HG02981 (cell line): ENCODE results near the gene ACAD11.
A peak's percentile ranks its signal among the peaks of the same experiment; 100 is the strongest.

Experiments
- ATAC-seq: cut with Tn5 transposase; IDR thresholded peaks from one replicate; pipeline ENCODE4 v1.9.1; 2021; ENCODE audit warnings: mild to moderate bottlenecking, moderate library complexity; ENCODE audit not compliant: unreplicated experiment

Gene ACAD11, protein sequence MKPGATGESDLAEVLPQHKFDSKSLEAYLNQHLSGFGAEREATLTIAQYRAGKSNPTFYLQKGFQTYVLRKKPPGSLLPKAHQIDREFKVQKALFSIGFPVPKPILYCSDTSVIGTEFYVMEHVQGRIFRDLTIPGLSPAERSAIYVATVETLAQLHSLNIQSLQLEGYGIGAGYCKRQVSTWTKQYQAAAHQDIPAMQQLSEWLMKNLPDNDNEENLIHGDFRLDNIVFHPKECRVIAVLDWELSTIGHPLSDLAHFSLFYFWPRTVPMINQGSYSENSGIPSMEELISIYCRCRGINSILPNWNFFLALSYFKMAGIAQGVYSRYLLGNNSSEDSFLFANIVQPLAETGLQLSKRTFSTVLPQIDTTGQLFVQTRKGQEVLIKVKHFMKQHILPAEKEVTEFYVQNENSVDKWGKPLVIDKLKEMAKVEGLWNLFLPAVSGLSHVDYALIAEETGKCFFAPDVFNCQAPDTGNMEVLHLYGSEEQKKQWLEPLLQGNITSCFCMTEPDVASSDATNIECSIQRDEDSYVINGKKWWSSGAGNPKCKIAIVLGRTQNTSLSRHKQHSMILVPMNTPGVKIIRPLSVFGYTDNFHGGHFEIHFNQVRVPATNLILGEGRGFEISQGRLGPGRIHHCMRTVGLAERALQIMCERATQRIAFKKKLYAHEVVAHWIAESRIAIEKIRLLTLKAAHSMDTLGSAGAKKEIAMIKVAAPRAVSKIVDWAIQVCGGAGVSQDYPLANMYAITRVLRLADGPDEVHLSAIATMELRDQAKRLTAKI

DNA sequence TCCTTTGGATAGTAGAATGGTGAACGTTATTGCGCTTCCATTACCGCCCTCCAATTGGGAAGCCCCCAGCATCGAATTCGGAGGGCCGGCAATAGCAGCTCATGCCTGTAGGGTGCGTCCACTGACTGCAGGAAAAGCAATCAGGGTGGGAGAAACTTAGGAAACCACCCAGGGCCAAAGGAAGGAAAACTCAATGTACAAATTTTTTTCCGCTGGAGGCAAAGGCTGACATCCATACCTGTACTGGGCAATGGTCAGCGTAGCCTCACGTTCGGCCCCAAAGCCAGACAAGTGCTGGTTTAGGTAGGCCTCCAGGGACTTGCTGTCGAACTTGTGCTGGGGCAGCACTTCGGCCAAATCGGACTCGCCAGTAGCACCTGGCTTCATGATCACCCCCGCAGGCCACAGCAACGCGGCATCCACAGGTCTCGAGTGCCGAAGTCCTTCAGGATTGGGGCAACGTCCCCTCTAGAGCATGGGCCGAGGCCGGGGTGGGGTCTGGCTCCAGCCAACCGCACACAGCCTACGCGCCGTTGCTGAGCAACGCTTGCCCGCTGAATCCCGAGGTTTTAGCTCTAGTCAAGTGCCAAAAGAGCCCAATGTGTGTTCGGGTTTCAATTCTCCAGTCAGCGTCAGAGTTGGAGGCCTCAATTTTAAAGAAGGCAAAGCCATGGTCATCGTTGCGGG, at the start of gene ACAD11:
ACAD11 (minus strand) TSS at position 445 of the 687 bp plus-strand sequence; CDS start at position 387, 58 bp downstream.
- ATAC-seq, result peak; percentile 55

DNA sequence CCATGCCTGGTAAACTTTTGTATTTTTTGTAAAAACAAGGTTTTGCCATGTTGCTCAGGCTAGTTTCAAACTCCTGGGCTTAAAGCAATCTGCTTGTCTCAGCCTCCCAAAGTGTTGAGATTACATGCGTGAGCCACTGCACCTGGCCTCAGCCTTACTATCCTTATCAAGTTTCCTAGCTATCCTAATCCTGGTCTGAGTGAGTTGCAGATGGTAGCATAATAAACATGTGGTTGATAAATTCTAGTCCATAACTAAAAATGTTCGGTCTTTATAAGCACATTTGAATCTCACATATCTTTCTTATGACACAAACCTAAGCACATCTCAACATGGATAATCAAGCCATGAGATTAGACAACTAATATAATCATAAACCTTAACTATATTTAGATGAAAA, 44.1 kb upstream of the ACAD11 start:
- ATAC-seq, result no peak

DNA sequence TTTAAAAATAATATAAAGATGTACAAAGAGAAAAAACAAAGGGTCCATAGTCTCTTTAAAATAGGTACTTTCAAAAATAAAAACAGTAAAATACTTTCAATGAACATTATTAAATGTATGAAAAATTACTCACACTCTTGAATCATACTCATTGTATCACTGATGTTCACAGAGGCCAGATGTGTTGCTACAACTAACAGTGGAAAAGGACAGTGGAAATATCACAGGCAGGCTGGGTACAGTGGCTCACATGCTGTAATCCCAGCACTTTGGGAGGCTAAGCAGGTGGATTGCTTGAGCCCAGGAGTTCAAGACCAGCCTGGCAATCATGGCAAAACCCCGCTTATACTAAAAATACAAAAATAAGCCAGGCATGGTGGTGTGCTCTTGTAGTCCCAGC, 35.8 kb upstream of the ACAD11 start:
- no peak for ATAC-seq

DNA sequence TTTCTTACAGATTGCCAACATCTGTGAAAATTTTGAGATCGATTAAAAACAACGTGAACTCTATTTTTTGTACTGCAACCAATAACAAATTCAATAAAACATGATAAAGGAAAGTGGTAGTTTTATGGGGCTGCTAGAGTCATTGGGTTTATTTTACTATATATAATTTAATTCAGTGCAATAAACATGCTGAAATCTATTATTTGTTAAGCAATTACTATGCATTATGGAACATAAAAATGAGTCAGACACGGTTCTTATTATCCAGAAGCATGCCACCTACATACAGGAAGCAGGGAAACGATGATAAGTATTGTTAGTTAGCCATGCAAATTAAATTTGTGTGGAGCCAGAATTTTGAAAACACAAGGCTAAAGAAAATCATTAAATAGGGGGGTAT, 35.4 kb upstream of the ACAD11 start:
- no peak for ATAC-seq

DNA sequence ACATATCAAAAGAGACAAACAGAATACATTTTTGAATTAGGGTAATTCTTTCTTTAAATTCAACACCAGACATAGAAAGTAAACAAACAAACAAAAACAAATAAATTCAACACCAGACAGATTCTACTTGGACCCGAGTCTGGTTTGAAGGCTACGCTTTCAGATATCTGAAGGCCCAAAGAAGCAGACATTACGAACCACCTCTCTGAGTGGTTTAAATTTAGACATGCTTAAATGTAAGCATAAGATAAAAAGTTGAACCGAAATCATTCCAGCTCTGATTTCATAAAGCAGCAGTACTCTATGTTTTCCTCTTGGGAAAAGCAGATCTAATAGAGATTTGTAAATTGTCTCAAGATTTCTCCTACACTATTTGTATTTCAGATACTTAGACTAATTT, 30.4 kb upstream of the ACAD11 start:
- ATAC-seq, result no peak

DNA sequence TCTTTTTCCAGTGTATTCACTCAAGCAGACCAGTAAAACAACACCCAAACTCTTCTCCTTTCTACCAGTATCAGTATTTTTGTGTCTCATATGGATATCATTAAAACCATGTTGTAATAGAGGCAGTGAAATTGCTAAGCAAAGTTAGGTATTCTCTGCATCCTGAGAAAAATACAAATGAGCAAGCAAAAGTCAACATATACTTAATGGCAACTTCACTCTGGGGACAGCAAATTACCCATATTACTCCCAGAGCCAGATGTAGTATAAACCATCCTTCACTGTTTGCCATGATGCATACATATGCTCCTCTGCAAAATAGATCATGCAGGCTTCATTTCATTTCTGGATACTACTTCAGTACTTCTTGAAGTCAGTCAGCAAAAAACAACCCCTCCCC, 22.6 kb upstream of the ACAD11 start:
- ATAC-seq, result no peak

DNA sequence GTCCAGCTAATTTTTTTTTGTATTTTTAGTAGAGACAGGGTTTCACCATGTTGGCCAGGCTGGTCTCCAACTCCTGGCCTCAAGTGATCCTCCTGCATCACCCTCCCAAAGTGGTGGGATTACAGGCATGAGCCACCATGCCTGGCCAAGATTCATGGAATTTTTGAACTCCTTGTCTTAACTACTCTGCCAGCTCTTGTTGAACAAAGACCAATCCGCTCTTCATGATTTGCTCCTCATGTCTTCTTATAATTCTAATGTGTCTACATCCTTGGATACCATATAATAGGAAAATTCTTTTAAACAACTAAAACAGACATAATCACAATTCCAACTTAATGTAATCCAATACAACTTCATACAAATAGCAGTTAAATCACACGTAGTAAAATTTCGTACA, 21.8 kb upstream of the ACAD11 start:
- no peak for ATAC-seq

DNA sequence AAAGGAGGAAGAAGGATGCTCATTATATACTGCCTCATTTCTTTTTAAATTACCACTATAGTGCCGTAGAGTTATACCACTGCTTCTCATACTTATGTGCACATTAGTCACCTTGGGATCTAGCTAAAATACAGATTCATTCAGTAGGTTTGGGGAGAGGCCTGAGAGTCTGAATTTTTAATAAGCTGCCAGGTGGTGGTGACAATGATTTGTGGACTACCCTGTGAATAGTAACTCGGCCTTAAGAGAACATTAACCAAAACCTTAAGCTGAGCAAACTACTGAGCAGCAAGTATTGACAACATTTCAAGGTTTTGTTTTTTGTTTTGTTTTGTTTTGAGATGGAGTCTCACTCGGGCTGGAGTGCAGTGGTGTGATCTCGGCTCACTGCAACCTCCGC, 20.3 kb upstream of the ACAD11 start:
- ATAC-seq, result no peak

DNA sequence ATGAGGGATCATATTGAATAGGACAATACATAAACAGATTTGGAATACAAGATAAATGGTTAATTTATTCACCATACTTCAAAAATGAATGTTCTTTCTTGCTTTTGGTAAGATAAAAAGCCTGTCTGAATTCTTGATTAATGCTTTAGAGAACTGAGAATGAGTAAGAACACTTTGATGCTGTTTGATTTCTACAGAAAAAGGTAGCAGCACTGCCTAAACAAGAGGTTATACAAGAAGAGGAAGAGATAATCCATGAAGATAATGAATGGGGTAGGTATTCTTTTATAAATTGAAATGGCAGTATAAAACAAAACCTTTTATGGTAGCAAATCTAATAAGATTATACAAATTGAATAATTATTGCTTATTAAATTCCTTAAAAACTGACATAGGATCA, 15.8 kb upstream of the ACAD11 start:
- ATAC-seq, result no peak

DNA sequence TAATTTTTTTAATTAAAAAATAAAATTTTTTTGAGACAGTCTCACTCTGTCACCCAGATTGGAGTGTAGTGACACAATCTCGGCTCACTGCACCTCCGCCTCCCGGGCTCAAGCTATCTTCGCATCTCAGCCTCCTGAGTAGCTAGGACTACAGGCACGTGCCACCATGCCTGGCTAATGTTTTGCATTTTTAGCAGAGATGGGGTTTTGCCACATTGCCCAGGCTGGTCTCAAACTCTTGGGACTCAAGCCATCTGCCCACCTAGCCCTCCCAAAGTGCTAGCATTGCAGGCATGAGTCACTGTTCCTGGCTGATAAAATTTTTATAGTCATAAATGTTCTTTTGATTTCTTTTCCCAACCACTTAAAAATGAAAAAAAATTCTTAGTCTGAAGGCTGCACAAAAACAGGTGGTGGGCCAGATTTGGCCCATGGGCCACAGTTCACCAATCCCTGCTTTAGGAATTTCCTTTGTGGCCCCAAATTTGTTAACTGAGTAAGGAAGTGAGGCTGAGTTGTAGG, 9.7 kb upstream of the ACAD11 start:
- no peak for ATAC-seq

DNA sequence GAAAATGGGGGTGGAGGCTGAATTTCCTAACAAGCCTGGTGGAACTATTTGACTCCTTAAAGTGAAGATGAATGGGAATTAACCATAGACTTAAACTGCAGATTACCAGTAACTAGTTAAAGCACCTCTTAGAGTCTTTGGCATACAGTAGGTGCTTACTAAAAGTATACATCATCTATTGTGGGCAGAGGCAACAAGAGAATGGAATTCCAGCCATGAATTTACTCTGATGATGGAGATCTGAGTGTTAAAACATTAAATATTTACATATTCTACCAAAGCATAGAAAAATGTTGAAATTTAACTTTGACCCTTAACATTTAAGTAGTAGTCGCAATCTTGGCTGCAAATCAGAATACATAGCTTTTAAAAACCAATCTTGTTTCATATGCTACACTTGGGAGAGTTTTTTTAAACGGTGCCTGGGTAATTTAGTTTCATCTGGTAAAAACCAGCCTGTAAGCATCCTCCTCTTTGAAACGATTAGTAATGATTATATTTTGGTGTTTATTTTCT, 5.7 kb upstream of the ACAD11 start:
- no peak for ATAC-seq

DNA sequence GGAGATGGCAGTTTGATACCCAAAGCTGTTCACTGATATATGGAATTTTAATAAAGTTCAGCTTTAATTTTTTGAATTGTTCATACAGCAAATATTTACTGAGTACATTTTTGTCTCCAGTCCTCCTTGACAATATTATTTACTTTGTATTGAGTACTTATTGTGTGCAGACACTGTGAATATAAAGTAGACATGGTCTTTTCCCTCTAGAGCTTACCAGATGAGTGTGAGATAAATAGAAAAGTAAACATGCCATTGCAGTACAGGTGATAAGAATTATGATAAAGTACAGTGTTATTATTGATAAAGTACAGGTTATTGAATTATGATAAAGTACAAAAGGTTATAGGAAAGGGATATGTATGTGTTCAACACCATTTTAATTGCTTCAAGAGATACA, 2.6 kb upstream of the ACAD11 start:
- no peak for ATAC-seq

DNA sequence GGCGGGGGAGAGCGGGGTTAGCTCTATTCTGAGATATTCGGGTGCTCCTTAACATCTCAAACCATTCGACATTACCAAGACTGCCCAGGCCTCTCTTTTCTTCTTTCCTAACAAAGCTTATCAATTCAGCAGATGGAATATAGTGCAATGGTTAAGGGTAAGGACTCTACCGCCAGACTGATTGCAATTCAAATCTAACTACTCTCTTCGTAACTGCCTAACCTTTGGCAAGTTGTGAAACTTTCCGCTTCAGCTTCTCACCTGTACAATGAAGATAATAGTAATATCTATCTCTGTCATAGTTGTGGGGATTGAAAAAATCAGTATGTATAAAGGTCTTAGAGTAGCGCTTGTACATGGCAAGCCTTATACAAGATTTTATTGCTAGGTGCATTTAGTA, 1.5 kb upstream of the ACAD11 start:
- no peak for ATAC-seq

DNA sequence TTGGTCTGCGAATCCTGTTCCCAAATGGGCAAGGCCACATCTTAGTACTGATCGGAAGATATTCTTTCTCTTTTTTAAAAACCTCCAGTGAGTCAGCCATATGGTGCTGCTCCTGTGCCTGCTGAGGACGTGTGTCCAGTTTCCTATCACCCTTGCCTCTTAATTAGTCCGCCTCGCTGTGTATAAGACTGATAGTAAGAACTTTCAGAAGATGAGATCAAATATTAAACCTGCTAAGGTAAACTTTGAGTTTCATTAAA, 1.1 kb upstream of the ACAD11 start:
- ATAC-seq, result no peak

DNA sequence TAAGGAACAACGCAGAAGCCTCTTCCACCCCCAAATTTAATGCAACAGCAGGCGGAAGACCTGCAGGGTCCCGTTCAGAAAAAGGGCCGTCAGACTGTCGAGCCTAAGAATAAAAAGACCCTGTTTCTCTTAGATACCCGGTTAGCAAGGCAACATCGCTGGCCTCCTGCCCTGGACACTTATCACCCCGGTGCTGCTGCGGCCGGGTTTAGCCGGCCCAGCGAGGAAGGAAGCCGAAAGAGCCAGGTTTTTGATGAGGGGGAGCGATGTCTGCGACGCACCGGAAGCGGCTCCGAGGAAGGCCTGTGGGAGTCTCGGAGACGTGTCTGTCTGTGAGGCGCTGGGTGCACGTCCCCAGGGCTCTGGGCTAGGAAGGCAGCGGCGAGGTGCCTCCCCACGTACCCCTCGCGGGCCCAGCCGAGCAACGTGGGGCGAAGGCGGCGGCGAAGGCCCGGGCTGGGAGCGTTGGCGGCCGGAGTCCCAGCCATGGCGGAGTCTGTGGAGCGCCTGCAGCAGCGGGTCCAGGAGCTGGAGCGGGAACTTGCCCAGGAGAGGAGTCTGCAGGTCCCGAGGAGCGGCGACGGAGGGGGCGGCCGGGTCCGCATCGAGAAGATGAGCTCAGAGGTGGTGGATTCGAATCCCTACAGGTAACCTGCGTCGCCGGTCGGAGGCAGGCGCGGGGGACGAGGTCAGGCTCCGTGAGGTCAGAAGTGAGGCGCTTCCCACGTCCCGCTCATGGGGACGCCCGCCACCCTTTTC, 622 bp upstream of the ACAD11 start, which contains the start of gene UBA5:
UBA5 (plus strand) TSS at position 278 of the 759 bp plus-strand sequence; CDS start at position 487, 209 bp downstream.
- peak; percentile 74 for ATAC-seq

DNA sequence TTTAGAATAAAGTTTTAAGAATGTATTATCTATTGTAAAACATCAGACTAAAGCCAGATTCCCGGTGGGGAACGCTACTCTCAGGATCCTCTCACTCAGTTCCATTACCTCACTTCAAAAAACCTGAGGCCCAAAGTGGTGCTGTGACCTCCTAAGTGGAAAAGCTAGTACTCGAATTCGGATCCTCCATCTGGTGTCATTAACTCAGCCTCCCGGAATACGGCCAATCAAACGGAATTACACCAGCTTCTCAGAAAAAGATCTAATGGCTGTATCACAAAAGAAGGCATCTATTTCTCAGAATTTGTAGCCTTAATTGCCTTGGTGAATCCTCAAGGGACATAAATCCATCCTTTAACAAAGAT, 627 bp downstream of the ACAD11 start:
- ATAC-seq, result no peak

DNA sequence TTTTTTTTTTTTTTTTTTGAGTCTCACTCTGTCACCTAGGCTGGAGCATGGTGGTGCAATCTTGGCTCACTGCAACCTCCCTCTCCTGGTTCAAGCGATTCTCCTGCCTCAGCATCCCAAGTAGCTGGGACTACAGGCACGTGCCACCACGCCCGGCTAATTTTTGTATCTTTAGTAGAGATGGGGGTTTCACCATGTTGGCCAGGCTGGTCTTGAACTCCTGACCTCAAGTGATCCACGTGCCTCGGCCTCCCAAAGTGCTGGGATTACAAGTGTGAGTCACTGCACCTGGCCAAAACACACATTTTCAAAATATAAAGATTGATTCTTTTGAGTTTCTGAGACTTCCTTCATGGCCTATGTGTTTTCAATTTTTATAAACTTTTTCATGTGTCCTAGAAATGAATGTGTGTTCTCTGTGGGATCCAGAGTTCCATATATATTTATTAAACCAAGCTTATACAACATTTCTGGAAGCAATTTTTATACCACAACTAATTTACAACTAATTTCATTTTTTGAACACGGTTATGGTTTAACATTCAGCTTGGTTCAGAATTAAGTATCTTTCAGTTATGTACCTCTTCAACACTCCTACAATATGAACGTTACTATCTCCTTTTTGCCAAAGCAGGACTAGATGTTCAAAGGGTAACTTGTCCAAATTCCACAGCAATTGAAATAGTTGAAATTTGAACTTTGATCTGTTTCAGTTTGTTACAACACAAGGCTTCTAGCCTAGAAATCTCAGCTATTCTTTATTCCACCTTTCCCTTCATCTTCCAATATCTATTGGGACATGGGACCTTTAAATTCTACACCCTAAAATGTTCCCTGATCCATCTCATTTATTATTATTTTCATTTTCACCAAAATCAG, 1.5 kb downstream of the ACAD11 start:
- no peak for ATAC-seq

DNA sequence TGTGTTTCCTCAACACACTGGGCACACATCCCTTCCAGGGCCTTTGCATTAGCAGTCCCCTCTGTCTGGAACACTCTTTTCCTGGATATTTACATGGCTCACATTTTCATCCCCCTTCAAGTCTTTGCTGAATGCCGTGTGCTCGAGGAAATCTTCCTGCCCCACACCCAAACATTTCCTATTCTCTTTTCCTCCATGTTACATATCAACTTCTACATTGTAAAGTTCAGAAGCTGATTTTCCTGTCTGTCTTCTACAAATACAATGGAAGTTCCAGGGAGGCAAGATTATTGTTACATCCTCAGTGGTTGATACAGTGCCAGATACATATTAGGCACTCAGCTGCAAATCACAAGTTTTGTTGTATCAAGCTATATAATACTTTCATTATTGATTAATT, 4.1 kb downstream of the ACAD11 start:
- ATAC-seq, result no peak

DNA sequence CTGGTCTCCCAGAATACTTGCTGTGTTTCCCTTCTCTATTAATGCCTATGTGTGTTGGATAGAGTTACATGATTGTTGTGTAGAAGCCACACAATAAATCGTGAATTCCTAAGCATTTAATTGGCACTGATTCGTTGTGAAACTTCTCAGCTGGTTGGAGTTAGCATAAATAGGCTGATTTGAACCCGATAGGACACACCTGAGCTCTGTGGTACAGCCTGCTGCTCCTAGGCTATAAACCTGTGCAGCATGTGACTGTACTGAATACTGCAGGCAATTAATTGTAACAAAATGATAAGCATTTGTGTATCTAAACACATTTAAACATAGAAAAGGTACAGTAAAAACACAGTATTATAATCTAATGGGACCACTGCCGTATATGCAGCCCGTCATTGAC, 4.9 kb downstream of the ACAD11 start:
- ATAC-seq, result no peak

DNA sequence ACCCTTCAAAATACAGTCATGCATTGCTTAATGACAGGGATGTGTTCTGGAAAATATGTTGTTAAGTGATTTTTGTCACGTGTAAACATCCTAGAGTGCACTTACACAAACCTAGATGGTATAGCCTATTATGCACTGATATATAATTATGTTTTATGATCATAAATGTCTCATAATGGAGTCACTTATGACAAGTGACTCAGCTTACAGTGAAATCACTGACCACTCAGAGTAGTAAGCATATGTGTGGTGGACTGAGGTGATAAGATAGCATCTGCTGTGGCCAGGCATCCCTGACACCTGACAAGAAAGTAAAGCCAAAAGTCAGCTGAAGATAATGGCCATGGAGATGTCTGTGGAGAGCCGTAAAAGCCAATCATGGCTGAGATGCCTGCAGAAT, 5.4 kb downstream of the ACAD11 start:
- ATAC-seq, result no peak
